ENCODE data around the gene TMEM87B. TPM values are rescaled to one million over a fixed set of nuclear protein-coding genes. Genes with fewer than 3 reads are reported as not detected.

Gene TMEM87B
- total RNA-seq, 1 donor: 33.7 TPM

GRCh38 chr2:112019569-112019982 lies 35.5 kb upstream of the TMEM87B start:
- no peaks in the 10 kb centered on the region for H3K9me3 ChIP-seq (ENCODE audit: low read depth, low read length)
- no peak overlapping the region for H3K4me3 ChIP-seq (ENCODE audit: insufficient read depth, low read length)
- no peaks in the 10 kb centered on the region for H4K20me1 ChIP-seq (ENCODE audit: insufficient read depth, low read length)
- no peaks in the 10 kb centered on the region for H3K79me2 ChIP-seq (ENCODE audit: insufficient read depth, low read length)
- no peak overlapping the region for H3K27ac ChIP-seq (ENCODE audit: low read depth, low read length)
- peak; percentile 29 for DNase-seq (ENCODE audit: insufficient read length, low spot score, missing footprints)
- no peaks in the 10 kb centered on the region for H3K36me3 ChIP-seq (ENCODE audit: insufficient read depth, low read length)
- H3K27me3 ChIP-seq (ENCODE audit: insufficient read depth, low read length): peaks cover 34% of the 10 kb centered on the region
- no peaks in the 10 kb centered on the region for H3K4me1 ChIP-seq (ENCODE audit: insufficient read depth, low read length)
- TF ChIP-seq CTCF (IDR thresholded peaks at IDR 0.05; ENCODE audit: extremely low read depth, low read depth, low read length): no peak
- no peak overlapping the region for H3K4me2 ChIP-seq (ENCODE audit: insufficient read depth, low read length)
- H2AFZ ChIP-seq (ENCODE audit: low read length): no peak overlapping the region

- Histone ChIP-seq H3K27me3 (ENCODE audit: insufficient read depth, low read length) (peaks cover 34% of the 10 kb centered on the region), H3K4me3 (ENCODE audit: insufficient read depth, low read length) (no peak overlapping the region), H3K9me3 (ENCODE audit: low read depth, low read length) (no peaks in the 10 kb centered on the region), H3K36me3 (ENCODE audit: insufficient read depth, low read length) (no peaks in the 10 kb centered on the region), H3K79me2 (ENCODE audit: insufficient read depth, low read length) (no peaks in the 10 kb centered on the region), H3K4me1 (ENCODE audit: insufficient read depth, low read length) (no peaks in the 10 kb centered on the region), H2AFZ (ENCODE audit: low read length) (no peak overlapping the region), H3K27ac (ENCODE audit: low read depth, low read length) (no peak overlapping the region), H4K20me1 (ENCODE audit: insufficient read depth, low read length) (no peaks in the 10 kb centered on the region), H3K4me2 (ENCODE audit: insufficient read depth, low read length) (no peak overlapping the region)
- peak; percentile 21 for DNase-seq (ENCODE audit: insufficient read length, low spot score, missing footprints)
- TF ChIP-seq CTCF (IDR thresholded peaks at IDR 0.05; ENCODE audit: extremely low read depth, low read depth, low read length): no peak
These were observed 34.5 kb upstream of the TMEM87B start for GRCh38 chr2:112020561-112020960.

GRCh38 chr2:112021290-112021689 lies 33.8 kb upstream of the TMEM87B start:
- Histone ChIP-seq H3K4me3 (ENCODE audit: insufficient read depth, low read length) (no peak overlapping the region), H3K9me3 (ENCODE audit: low read depth, low read length) (no peaks in the 10 kb centered on the region), H2AFZ (ENCODE audit: low read length) (no peak overlapping the region), H3K4me2 (ENCODE audit: insufficient read depth, low read length) (no peak overlapping the region), H3K4me1 (ENCODE audit: insufficient read depth, low read length) (no peaks in the 10 kb centered on the region), H4K20me1 (ENCODE audit: insufficient read depth, low read length) (no peaks in the 10 kb centered on the region), H3K79me2 (ENCODE audit: insufficient read depth, low read length) (no peaks in the 10 kb centered on the region), H3K27me3 (ENCODE audit: insufficient read depth, low read length) (peaks cover 34% of the 10 kb centered on the region), H3K36me3 (ENCODE audit: insufficient read depth, low read length) (no peaks in the 10 kb centered on the region), H3K27ac (ENCODE audit: low read depth, low read length) (no peak overlapping the region)
- no peak for TF ChIP-seq CTCF (IDR thresholded peaks at IDR 0.05; ENCODE audit: extremely low read depth, low read depth, low read length)
- DNase-seq (ENCODE audit: insufficient read length, low spot score, missing footprints): no peak

GRCh38 chr2:112021781-112022231 lies 33.3 kb upstream of the TMEM87B start:
- no peak for TF ChIP-seq CTCF (IDR thresholded peaks at IDR 0.05; ENCODE audit: extremely low read depth, low read depth, low read length)
- DNase-seq (ENCODE audit: insufficient read length, low spot score, missing footprints): peak; percentile 76
- H3K4me2 ChIP-seq (ENCODE audit: insufficient read depth, low read length): no peak overlapping the region
- no peaks in the 10 kb centered on the region for H3K79me2 ChIP-seq (ENCODE audit: insufficient read depth, low read length)
- no peaks in the 10 kb centered on the region for H3K4me1 ChIP-seq (ENCODE audit: insufficient read depth, low read length)
- no peaks in the 10 kb centered on the region for H3K36me3 ChIP-seq (ENCODE audit: insufficient read depth, low read length)
- no peaks in the 10 kb centered on the region for H4K20me1 ChIP-seq (ENCODE audit: insufficient read depth, low read length)
- H3K4me3 ChIP-seq (ENCODE audit: insufficient read depth, low read length): no peak overlapping the region
- H2AFZ ChIP-seq (ENCODE audit: low read length): no peak overlapping the region
- H3K27ac ChIP-seq (ENCODE audit: low read depth, low read length): no peak overlapping the region
- peaks cover 34% of the 10 kb centered on the region for H3K27me3 ChIP-seq (ENCODE audit: insufficient read depth, low read length)
- H3K9me3 ChIP-seq (ENCODE audit: low read depth, low read length): no peaks in the 10 kb centered on the region
